COLO829 (cell line): ENCODE data around the gene ITGA3.
"Not testable (repeated sequence)": the region's sequence is repeated elsewhere in the genome, so short reads cannot be mapped to it uniquely, and the experiment has no call there.

ENCODE experiments used
- DNase-seq: peaks from one replicate; pipeline ENCODE4 v3.0.0; 2012; ENCODE audit warnings: low spot score

The ITGA3 gene

GRCh38 chr17:50052822-50053653 lies 2.9 kb upstream of the ITGA3 start:
- DNase-seq = no peak

DNA sequence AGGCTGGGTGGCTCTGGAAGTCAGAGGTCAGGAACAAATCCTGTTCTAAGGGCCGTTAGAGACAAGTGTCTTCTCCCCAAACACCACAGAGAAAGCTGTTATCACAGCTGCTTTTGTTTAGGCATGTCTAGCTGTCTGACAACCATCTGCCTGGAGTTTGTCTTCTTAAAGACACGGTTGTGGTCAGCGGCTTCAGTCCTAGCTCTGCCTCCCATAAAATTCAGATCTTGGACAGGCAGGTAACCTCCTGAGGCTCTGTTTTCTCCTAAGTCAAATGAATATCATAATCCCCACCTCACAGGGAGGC lies 2.3 kb upstream of the ITGA3 start:
- DNase-seq = no peak

DNA sequence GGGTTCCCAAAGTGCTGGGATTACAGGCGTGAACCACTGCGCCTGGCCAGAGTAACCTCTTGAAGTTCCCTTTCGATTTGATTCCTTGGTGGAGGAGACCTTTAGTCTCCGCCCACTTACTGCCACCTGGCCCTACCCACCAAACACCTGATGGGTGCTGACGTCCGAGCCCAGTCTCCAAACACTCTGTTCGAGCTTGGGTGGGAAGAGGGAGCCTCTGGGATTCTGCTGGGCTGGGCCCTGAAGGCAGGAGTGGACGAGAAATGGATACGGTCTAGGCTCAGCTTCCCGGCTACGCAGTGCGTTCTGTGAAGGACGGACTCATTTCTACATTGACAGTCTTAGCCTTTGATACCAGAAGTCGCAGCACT lies 870 bp upstream of the ITGA3 start:
- DNase-seq = no peak

- no peak for DNase-seq
Measured at GRCh38 chr17:50056217-50056960, 479 bp downstream of the ITGA3 start.

GRCh38 chr17:50056961-50057330 lies 1.0 kb downstream of the ITGA3 start:
- no peak for DNase-seq

GRCh38 chr17:50057521-50057991 lies 1.6 kb downstream of the ITGA3 start:
- no peak for DNase-seq

- no peak for DNase-seq
Measured at GRCh38 chr17:50058296-50058953, 2.5 kb downstream of the ITGA3 start.

GRCh38 chr17:50059256-50059655 lies 3.3 kb downstream of the ITGA3 start:
- DNase-seq = no peak

GRCh38 chr17:50059759-50060273 lies 3.9 kb downstream of the ITGA3 start:
- no peak for DNase-seq

DNA sequence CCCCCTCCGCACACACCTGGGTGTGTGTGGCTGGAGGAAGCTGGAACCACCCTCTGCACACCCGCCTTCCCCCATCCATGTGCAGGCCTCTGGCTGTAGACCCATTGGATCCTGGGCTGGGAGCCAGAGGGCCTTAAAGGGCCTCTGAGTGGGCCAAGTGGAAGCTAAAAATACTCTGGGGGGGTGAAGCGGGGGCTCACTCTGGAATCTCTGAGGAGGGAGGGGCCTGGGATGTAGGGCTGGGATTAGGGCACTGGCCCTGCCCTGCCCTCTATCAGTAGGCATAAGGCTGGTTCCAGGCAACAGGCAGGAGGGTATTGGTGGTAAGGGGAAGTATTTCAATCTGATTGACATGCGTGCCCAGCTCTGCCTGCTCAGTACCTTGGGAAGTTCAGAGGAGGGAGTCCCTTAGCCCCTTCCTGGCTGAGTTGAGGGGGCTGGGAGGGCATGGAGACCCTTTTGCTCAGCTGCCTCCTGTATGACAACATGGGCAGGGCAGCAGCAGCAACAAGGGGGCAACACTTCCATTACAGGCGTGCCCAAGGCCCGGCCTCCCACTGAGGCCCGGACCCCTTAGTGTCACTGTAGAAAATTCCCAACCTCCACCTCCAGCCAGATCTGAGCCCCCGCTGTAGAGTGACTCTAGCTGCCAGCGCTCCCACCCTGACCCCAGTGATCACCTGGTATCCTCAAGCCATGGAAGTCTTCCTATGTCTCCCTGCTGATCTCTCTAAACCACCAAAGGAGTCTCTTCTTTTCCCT lies 5.2 kb downstream of the ITGA3 start:
- no peak for DNase-seq

GRCh38 chr17:50061713-50062045 lies 5.8 kb downstream of the ITGA3 start:
- DNase-seq = not testable (repeated sequence)

GRCh38 chr17:50062293-50063243 lies 6.7 kb downstream of the ITGA3 start:
- peak; percentile 90 for DNase-seq

- no peak for DNase-seq
Measured at GRCh38 chr17:50063561-50064252, 7.8 kb downstream of the ITGA3 start.

- peak; percentile 85 for DNase-seq
Measured at GRCh38 chr17:50064253-50065001, 8.5 kb downstream of the ITGA3 start.

DNA sequence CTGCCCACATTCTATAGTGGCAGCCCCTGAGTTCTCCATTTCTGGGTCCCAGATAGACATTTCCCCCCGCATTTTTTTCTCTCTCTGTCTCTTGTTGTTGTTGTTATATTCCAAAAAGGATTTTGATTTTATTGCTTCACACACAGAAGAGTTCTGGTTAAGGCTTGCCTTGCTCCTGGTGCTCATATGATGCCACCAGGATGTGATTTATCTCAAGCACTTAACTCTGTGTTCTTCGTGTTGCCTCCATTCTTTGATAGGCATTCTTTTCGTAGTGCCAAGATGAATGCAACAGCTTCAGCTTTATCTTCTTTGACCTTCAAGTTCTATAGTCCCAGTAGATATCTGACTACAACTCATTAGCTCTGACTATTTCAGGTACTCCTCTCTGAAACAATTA lies 9.1 kb downstream of the ITGA3 start:
- DNase-seq = no peak

- DNase-seq = no peak
Measured at GRCh38 chr17:50066995-50067394, 11.1 kb downstream of the ITGA3 start.

GRCh38 chr17:50067996-50068395 lies 12.1 kb downstream of the ITGA3 start:
- no peak for DNase-seq

DNA sequence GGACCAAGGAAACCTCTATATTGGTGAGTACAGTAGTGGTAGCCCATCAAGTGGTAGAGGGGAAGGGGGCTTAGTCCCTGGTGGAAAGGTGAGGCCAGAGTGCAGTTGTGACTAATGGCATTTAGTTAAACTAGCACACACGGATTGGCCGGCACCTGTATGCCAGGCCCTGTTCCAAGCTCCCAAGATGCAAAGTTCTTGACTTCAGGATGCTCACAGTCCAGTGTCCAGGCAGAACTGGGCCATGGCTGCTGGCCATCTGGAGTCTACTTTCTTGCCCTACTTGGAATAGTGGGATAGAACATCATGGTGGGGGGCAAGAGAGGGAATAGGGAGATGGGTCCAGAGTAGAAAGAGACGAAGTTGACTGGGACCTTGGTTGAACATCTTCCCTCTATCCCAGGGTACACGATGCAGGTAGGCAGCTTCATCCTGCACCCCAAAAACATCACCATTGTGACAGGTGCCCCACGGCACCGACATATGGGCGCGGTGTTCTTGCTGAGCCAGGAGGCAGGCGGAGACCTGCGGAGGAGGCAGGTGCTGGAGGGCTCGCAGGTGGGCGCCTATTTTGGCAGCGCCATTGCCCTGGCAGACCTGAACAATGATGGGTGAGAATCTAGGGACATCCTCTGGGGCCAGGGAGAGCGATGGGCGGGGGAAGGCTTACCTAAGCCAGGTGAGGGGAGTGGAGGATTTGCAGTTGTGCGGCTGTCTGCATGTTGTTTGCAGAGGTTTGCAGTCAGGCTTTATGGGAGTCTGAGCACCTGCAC lies 15.2 kb downstream of the ITGA3 start:
- DNase-seq = no peak

DNA sequence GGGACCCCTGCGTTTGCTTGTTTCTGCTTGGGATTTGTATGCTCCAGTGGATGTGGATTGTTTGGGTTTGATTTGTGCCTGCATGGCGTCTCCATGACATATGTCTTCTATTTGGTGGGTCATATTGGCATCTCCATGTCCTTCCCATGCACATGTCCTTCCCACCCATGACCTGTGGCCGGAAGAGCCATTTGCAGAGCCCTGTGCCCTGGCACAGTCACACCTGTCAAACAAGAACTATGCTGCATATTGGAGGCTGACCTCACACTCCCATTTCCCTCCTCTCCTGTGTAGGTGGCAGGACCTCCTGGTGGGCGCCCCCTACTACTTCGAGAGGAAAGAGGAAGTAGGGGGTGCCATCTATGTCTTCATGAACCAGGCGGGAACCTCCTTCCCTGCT lies 15.8 kb downstream of the ITGA3 start:
- no peak for DNase-seq
